Gastroesophageal sphincter (tissue), 2 donors: ENCODE results near the gene LNPK.

Experiments
- EP300 ChIP-seq: sonication (generic); formaldehyde crosslinking; IDR thresholded peaks from one replicate; pipeline ENCODE4 v1.6.1; 2017; ENCODE audit warnings: antibody characterized with exemption, mild to moderate bottlenecking
- POLR2AphosphoS5 ChIP-seq: sonication (generic); formaldehyde crosslinking; IDR thresholded peaks from one replicate; pipeline ENCODE4 v1.6.1; 2017; ENCODE audit warnings: antibody characterized with exemption

- TF ChIP-seq POLR2AphosphoS5 (no peak), EP300 (no peak)
These were observed 16.6 kb upstream of the LNPK start for GRCh38 chr2:176018708-176019107.
